ENCODE data around the gene THOC5. TPM values are rescaled to one million over a fixed set of nuclear protein-coding genes. Genes with fewer than 3 reads are reported as not detected.

Gene THOC5
- total RNA-seq, 1 experiment from 2014 or later = 74.4 TPM

GRCh38 chr22:29499852-29500251, 53.7 kb downstream of the THOC5 start:
- intact Hi-C loops (cut with micrococcal nuclease; ENCODE audit: unreplicated experiment) = no loop called here
- TF ChIP-seq SIN3A (IDR thresholded peaks at IDR 0.05; ENCODE audit: borderline replicate concordance, insufficient read depth, low read depth, low read length) = no peak
- no peak for TF ChIP-seq CTCF (IDR thresholded peaks at IDR 0.05)
- no peak for TF ChIP-seq TCF7L2 (IDR thresholded peaks at IDR 0.05; ENCODE audit: low read depth, low read length)
- TF ChIP-seq POLR2AphosphoS5 (IDR thresholded peaks at IDR 0.05; ENCODE audit: low read depth, low read length) = no peak
- no peak for TF ChIP-seq REST (IDR thresholded peaks at IDR 0.05; ENCODE audit: insufficient read depth in 1 of 2, low read depth in 2 of 2, low read length in 1 of 2)
- in situ Hi-C loops (cut with HindIII; ENCODE audit: low pct_unique_long_range_greater_than_20kb, low sequenced_read_pairs) = no loop called here
- CTCF ChIA-PET = no interaction called here
- no peak for ATAC-seq
- POLR2A ChIA-PET = no interaction called here
- Histone ChIP-seq H3K4me1 (ENCODE audit: control insufficient read depth, insufficient read depth, low read length) (no peaks in the 10 kb centered on the region), H3K9me3 (ENCODE audit: control insufficient read depth, insufficient read depth, low read depth, low read length) (no peaks in the 10 kb centered on the region), H3K27ac (ENCODE audit: low read length) (no peak overlapping the region), H3K36me3 (ENCODE audit: control insufficient read depth, insufficient read depth, low read length) (no peaks in the 10 kb centered on the region), H3K4me3 (ENCODE audit: low read depth in 2 of 2, low read length in 2 of 2) (no peak overlapping the region), H3K27me3 (ENCODE audit: control insufficient read depth, insufficient read depth, low read length) (no peaks in the 10 kb centered on the region)
- BruUV-seq (replicated peaks) = no TSS peak
- DNase-seq (ENCODE audit: low read depth, low spot score) = no peak

- H3K27me3 ChIP-seq (ENCODE audit: control insufficient read depth, insufficient read depth, low read length) = no peaks in the 10 kb centered on the region
- TF ChIP-seq POLR2AphosphoS5 (IDR thresholded peaks at IDR 0.05; ENCODE audit: low read depth, low read length) (no peak), TCF7L2 (IDR thresholded peaks at IDR 0.05; ENCODE audit: low read depth, low read length) (no peak), SIN3A (IDR thresholded peaks at IDR 0.05; ENCODE audit: borderline replicate concordance, insufficient read depth, low read depth, low read length) (no peak), REST (IDR thresholded peaks at IDR 0.05; ENCODE audit: insufficient read depth in 1 of 2, low read depth in 2 of 2, low read length in 1 of 2) (no peak), CTCF (IDR thresholded peaks at IDR 0.05) (no peak)
- no TSS peak for BruUV-seq (replicated peaks)
- intact Hi-C loops (cut with micrococcal nuclease; ENCODE audit: unreplicated experiment) (no loop called here), in situ Hi-C loops (cut with HindIII; ENCODE audit: low pct_unique_long_range_greater_than_20kb, low sequenced_read_pairs) (no loop called here)
- no peak overlapping the region for H3K4me3 ChIP-seq (ENCODE audit: low read depth in 2 of 2, low read length in 2 of 2)
- POLR2A ChIA-PET = no interaction called here
- ATAC-seq (no peak), DNase-seq (ENCODE audit: low read depth, low spot score) (no peak)
- H3K4me1 ChIP-seq (ENCODE audit: control insufficient read depth, insufficient read depth, low read length) = no peaks in the 10 kb centered on the region
- H3K9me3 ChIP-seq (ENCODE audit: control insufficient read depth, insufficient read depth, low read depth, low read length) = no peaks in the 10 kb centered on the region
- H3K27ac ChIP-seq (ENCODE audit: low read length) = no peak overlapping the region
- CTCF ChIA-PET = no interaction called here
- H3K36me3 ChIP-seq (ENCODE audit: control insufficient read depth, insufficient read depth, low read length) = no peaks in the 10 kb centered on the region
Measured at GRCh38 chr22:29493636-29494035, 59.9 kb downstream of the THOC5 start.

Data from Panc1 (cell line).